Measurements from ENCODE around the gene HEATR3. TPM values are rescaled to one million over a fixed set of nuclear protein-coding genes. Genes with fewer than 3 reads are reported as not detected.

The HEATR3 gene
- total and polyA plus RNA-seq, 2 of the 13 experiments (the other 11 are each of a cell fraction or from before 2014, with no cell fraction given) = 22.4 to 52.4 TPM

DNA sequence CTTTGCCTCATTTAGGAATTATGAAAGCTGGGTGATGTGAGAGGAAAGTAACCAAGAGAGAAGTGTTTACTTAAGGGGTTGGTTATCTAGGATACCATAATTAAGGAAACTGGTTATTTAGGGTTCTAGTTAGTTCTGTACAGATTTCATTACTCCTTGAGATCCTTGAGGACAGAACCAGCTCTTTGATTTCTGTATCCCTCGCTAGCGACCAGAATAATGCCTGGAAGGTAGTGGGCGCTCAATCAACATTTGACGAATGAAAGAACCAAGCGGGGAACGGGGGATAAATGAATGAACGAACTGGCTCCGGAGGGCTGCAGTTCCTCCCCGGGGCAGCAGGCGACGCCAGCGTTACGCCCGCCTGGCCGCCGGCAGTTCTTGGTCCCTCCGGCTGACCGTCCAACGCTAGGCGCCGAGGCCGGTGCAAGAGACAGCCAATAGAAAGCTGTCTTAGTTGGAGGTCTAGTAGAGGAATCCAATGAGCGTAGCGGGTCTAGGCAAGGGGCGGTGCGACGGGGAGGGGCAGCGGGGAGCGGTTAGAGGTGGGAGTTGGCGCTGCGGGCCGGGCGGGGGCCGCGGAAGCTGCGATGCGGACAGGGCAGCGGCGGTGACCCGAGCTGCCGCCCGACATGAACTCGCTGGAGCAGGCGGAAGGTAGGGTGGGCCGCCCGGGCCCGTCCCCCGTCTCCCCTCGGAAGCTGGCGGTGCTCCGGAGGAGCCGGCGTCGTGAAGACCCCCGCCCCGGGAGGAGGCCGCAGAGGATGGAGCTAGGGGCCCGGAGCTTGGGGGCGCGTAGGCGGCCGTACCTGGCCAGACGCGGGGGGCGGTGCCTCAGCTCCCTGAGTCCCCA is 40.9 kb upstream of the HEATR3 start, which contains the start of gene CNEP1R1 (continued):
- TF ChIP-seq EEA1 (CRISPR knock-in tag; IDR thresholded peaks at IDR 0.05; ENCODE audit: borderline replicate concordance) (peak; percentile 69; the same call in 1 of the 2 replicates), WIZ (CRISPR knock-in tag; IDR thresholded peaks at IDR 0.05) (peak; percentile 82; the same call in 1 of the 2 replicates), SNAI1 (CRISPR knock-in tag; IDR thresholded peaks at IDR 0.05; ENCODE audit: borderline replicate concordance) (peak; percentile 99), ZFP41 (CRISPR knock-in tag; IDR thresholded peaks at IDR 0.05; ENCODE audit: borderline replicate concordance) (no peak; the same call in 1 of the 2 replicates), ZNF549 (CRISPR knock-in tag; IDR thresholded peaks at IDR 0.05) (no peak), ZNF121 (CRISPR knock-in tag; IDR thresholded peaks at IDR 0.05) (peak; percentile 64; the same call in 1 of the 2 replicates), JDP2 (CRISPR knock-in tag; IDR thresholded peaks at IDR 0.05; ENCODE audit: borderline replicate concordance) (no peak; the same call in 1 of the 2 replicates), ZNF567 (CRISPR knock-in tag; IDR thresholded peaks at IDR 0.05; ENCODE audit: borderline replicate concordance) (0 out of 2 replicates have a peak, but pooled peaks have one; percentile 76), BCL3 (CRISPR knock-in tag; IDR thresholded peaks at IDR 0.05) (no peak; the same call in 1 of the 2 replicates), ZNF333 (CRISPR knock-in tag; IDR thresholded peaks at IDR 0.05; ENCODE audit: borderline replicate concordance) (peak; percentile 93; the same call in 1 of the 2 replicates), RBM22 (optimal IDR thresholded peaks at IDR 0.05; ENCODE audit: low read length) (no peak), RFXANK (CRISPR knock-in tag; IDR thresholded peaks at IDR 0.05) (0 out of 2 replicates have a peak, but pooled peaks have one; percentile 38), CERS6 (CRISPR knock-in tag; IDR thresholded peaks at IDR 0.05) (0 out of 2 replicates have a peak, but pooled peaks have one; percentile 23)
- TF ChIP-seq, protein P1, sequence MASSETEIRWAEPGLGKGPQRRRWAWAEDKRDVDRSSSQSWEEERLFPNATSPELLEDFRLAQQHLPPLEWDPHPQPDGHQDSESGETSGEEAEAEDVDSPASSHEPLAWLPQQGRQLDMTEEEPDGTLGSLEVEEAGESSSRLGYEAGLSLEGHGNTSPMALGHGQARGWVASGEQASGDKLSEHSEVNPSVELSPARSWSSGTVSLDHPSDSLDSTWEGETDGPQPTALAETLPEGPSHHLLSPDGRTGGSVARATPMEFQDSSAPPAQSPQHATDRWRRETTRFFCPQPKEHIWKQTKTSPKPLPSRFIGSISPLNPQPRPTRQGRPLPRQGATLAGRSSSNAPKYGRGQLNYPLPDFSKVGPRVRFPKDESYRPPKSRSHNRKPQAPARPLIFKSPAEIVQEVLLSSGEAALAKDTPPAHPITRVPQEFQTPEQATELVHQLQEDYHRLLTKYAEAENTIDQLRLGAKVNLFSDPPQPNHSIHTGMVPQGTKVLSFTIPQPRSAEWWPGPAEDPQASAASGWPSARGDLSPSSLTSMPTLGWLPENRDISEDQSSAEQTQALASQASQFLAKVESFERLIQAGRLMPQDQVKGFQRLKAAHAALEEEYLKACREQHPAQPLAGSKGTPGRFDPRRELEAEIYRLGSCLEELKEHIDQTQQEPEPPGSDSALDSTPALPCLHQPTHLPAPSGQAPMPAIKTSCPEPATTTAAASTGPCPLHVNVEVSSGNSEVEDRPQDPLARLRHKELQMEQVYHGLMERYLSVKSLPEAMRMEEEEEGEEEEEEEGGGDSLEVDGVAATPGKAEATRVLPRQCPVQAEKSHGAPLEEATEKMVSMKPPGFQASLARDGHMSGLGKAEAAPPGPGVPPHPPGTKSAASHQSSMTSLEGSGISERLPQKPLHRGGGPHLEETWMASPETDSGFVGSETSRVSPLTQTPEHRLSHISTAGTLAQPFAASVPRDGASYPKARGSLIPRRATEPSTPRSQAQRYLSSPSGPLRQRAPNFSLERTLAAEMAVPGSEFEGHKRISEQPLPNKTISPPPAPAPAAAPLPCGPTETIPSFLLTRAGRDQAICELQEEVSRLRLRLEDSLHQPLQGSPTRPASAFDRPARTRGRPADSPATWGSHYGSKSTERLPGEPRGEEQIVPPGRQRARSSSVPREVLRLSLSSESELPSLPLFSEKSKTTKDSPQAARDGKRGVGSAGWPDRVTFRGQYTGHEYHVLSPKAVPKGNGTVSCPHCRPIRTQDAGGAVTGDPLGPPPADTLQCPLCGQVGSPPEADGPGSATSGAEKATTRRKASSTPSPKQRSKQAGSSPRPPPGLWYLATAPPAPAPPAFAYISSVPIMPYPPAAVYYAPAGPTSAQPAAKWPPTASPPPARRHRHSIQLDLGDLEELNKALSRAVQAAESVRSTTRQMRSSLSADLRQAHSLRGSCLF (CRISPR knock-in tag; IDR thresholded peaks at IDR 0.05; ENCODE audit: borderline replicate concordance) = no peak
- TF ChIP-seq, protein P2, sequence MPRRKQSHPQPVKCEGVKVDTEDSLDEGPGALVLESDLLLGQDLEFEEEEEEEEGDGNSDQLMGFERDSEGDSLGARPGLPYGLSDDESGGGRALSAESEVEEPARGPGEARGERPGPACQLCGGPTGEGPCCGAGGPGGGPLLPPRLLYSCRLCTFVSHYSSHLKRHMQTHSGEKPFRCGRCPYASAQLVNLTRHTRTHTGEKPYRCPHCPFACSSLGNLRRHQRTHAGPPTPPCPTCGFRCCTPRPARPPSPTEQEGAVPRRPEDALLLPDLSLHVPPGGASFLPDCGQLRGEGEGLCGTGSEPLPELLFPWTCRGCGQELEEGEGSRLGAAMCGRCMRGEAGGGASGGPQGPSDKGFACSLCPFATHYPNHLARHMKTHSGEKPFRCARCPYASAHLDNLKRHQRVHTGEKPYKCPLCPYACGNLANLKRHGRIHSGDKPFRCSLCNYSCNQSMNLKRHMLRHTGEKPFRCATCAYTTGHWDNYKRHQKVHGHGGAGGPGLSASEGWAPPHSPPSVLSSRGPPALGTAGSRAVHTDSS (CRISPR knock-in tag; conservative IDR thresholded peaks at IDR 0.05) = no peak

Data from HepG2 (cell line).